DOHH2 (cell line): ENCODE results near the gene NPDC1.
"Not testable (repeated sequence)": the region's sequence is repeated elsewhere in the genome, so short reads cannot be mapped to it uniquely, and the experiment has no call there.

Experiments
- H3F3A ChIP-seq: fragments of 200-600 bp; sonication (generic), shearing (Covaris generic); 2 replicates; pipeline ENCODE4 v1.6.0; 2016; ENCODE audit warnings: antibody characterized with exemption, mild to moderate bottlenecking; ENCODE audit not compliant: control insufficient read depth, insufficient read depth
- H3K27ac ChIP-seq: fragments of 200-600 bp; sonication (generic); 2 replicates; pipeline ENCODE4 v1.5.1; 2014; ENCODE audit warnings: low read depth, mild to moderate bottlenecking, low read length, moderate library complexity
- H3K27me3 ChIP-seq: fragments of 200-600 bp; sonication (generic); 2 replicates; pipeline ENCODE4 v1.6.1; 2014; ENCODE audit warnings: mild to moderate bottlenecking, low read length, mixed read lengths; ENCODE audit not compliant: control insufficient read depth
- H3K36me3 ChIP-seq: fragments of 200-600 bp; sonication (generic); 2 replicates; pipeline ENCODE4 v1.6.1; 2014; ENCODE audit warnings: mild to moderate bottlenecking, low read length, moderate library complexity, mixed read lengths; ENCODE audit not compliant: control insufficient read depth
- H3K4me1 ChIP-seq: fragments of 200-600 bp; sonication (generic); 2 replicates; pipeline ENCODE4 v1.6.1; 2014; ENCODE audit warnings: mild to moderate bottlenecking, low read length, mixed read lengths; ENCODE audit not compliant: control insufficient read depth
- H3K4me2 ChIP-seq: fragments of 200-600 bp; sonication (generic); 2 replicates; pipeline ENCODE4 v1.6.0; 2014; ENCODE audit warnings: mild to moderate bottlenecking, low read length, moderate library complexity
- H3K4me3 ChIP-seq: fragments of 200-600 bp; sonication (generic); 2 replicates; pipeline ENCODE4 v1.5.1; 2014; ENCODE audit warnings: mild to moderate bottlenecking, low read length, mixed read lengths
- H3K79me2 ChIP-seq: fragments of 200-600 bp; sonication (generic); 2 replicates; pipeline ENCODE4 v1.6.1; 2014; ENCODE audit warnings: mild to moderate bottlenecking, low read length, mixed read lengths; ENCODE audit not compliant: control insufficient read depth
- H3K9me2 ChIP-seq: fragments of 200-600 bp; sonication (generic); replicated peaks from 2 replicates; pipeline ENCODE4 v1.6.1; 2014; ENCODE audit warnings: mild to moderate bottlenecking, low read length, mixed read lengths; ENCODE audit not compliant: control insufficient read depth
- H3K9me3 ChIP-seq: fragments of 200-600 bp; sonication (generic); 2 replicates; pipeline ENCODE4 v1.6.1; 2014; ENCODE audit warnings: antibody characterized with exemption, low read length, mixed read lengths; ENCODE audit not compliant: control insufficient read depth, insufficient read depth
- H4K20me1 ChIP-seq: fragments of 200-600 bp; sonication (generic); 2 replicates; pipeline ENCODE4 v1.6.0; 2014; ENCODE audit warnings: low read depth, mild to moderate bottlenecking, antibody characterized with exemption, low read length, moderate library complexity; ENCODE audit not compliant: control insufficient read depth, insufficient read depth
- CTCF ChIP-seq: fragments of 200-600 bp; sonication (generic); IDR thresholded peaks from one replicate; pipeline ENCODE4 v1.5.1; 2014; ENCODE audit warnings: antibody characterized with exemption, mild to moderate bottlenecking, low read depth, low read length; ENCODE audit not compliant: poor library complexity, severe bottlenecking
- EZH2phosphoT487 ChIP-seq: fragments of 200-600 bp; sonication (generic); IDR thresholded peaks from 2 replicates; pipeline ENCODE4 v1.6.1; 2017; ENCODE audit warnings: borderline replicate concordance, mild to moderate bottlenecking, antibody characterized with exemption, low read length, moderate library complexity, mixed read lengths

NPDC1 gene

GRCh38 chr9:137064880-137065164 lies 18.8 kb upstream of the NPDC1 start:
- peaks cover 25% of the 10 kb centered on the region for H3K4me1 ChIP-seq
- H3K79me2 ChIP-seq = peaks cover 38% of the 10 kb centered on the region
- no peaks in the 10 kb centered on the region for H3K9me3 ChIP-seq
- no peak overlapping the region for H3K4me3 ChIP-seq
- H3K9me2 ChIP-seq = no peaks in the 10 kb centered on the region
- peaks cover 12% of the 10 kb centered on the region for H3F3A ChIP-seq
- no peak for TF ChIP-seq EZH2phosphoT487
- TF ChIP-seq CTCF = no peak
- H4K20me1 ChIP-seq = peaks cover 13% of the 10 kb centered on the region
- H3K36me3 ChIP-seq = peaks cover 31% of the 10 kb centered on the region
- no peak overlapping the region for H3K4me2 ChIP-seq
- H3K27ac ChIP-seq = no peak overlapping the region
- H3K27me3 ChIP-seq = no peaks in the 10 kb centered on the region

GRCh38 chr9:137064027-137064879 lies 18.3 kb upstream of the NPDC1 start:
- peaks cover 13% of the 10 kb centered on the region for H4K20me1 ChIP-seq
- H3K4me1 ChIP-seq = peaks cover 24% of the 10 kb centered on the region
- H3K79me2 ChIP-seq = peaks cover 33% of the 10 kb centered on the region
- TF ChIP-seq EZH2phosphoT487 (no peak), CTCF (peak; percentile 95)
- no peak overlapping the region for H3K27ac ChIP-seq
- no peak overlapping the region for H3K4me2 ChIP-seq
- H3K9me2 ChIP-seq = no peaks in the 10 kb centered on the region
- H3K27me3 ChIP-seq = no peaks in the 10 kb centered on the region
- H3K4me3 ChIP-seq = no peak overlapping the region
- peaks cover 12% of the 10 kb centered on the region for H3F3A ChIP-seq
- peaks cover 31% of the 10 kb centered on the region for H3K36me3 ChIP-seq
- H3K9me3 ChIP-seq = no peaks in the 10 kb centered on the region

GRCh38 chr9:137063311-137064026 lies 17.5 kb upstream of the NPDC1 start:
- H4K20me1 ChIP-seq = peaks cover 5% of the 10 kb centered on the region
- TF ChIP-seq CTCF (no peak), EZH2phosphoT487 (no peak)
- peaks cover 31% of the 10 kb centered on the region for H3K36me3 ChIP-seq
- peaks cover 12% of the 10 kb centered on the region for H3F3A ChIP-seq
- H3K4me1 ChIP-seq = peaks cover 16% of the 10 kb centered on the region
- H3K79me2 ChIP-seq = peaks cover 25% of the 10 kb centered on the region
- no peaks in the 10 kb centered on the region for H3K9me2 ChIP-seq
- H3K27me3 ChIP-seq = no peaks in the 10 kb centered on the region; the same call in 1 of the 2 replicates
- H3K9me3 ChIP-seq = no peaks in the 10 kb centered on the region
- no peak overlapping the region for H3K4me3 ChIP-seq
- H3K4me2 ChIP-seq = no peak overlapping the region
- no peak overlapping the region for H3K27ac ChIP-seq

GRCh38 chr9:137062798-137063197 lies 16.8 kb upstream of the NPDC1 start:
- not testable (repeated sequence) for H3K4me2 ChIP-seq, H3K9me3 ChIP-seq, H3K27me3 ChIP-seq, H3K4me1 ChIP-seq, H3K27ac ChIP-seq, H3K4me3 ChIP-seq, H3F3A ChIP-seq, H4K20me1 ChIP-seq, H3K9me2 ChIP-seq
- Histone ChIP-seq H3K36me3 (peaks cover 31% of the 10 kb centered on the region), H3K79me2 (peaks cover 20% of the 10 kb centered on the region)
